Muscle of leg (tissue), 11 donors: ENCODE data around the gene AKAP5. TPM values are rescaled to one million over a fixed set of nuclear protein-coding genes. Genes with fewer than 3 reads are reported as not detected.
A peak's percentile ranks its signal among the peaks of the same experiment; 100 is the strongest.

Experiments
- DNase-seq: peaks from one replicate; pipeline ENCODE4 v3.0.0; 2013
- H3K27ac ChIP-seq: one replicate; pipeline ENCODE4 v1.5.1; 2013; ENCODE audit warnings: mild to moderate bottlenecking, low read length, control low read depth
- H3K27me3 ChIP-seq: one replicate; pipeline ENCODE4 v1.6.1; 2013; ENCODE audit warnings: low read length; ENCODE audit not compliant: control insufficient read depth, insufficient read depth
- H3K36me3 ChIP-seq: one replicate; pipeline ENCODE4 v1.6.1; 2013; ENCODE audit warnings: low read length; ENCODE audit not compliant: control insufficient read depth, insufficient read depth
- H3K4me1 ChIP-seq: one replicate; pipeline ENCODE4 v1.6.1; 2013; ENCODE audit warnings: low read length; ENCODE audit not compliant: control insufficient read depth, insufficient read depth
- H3K4me3 ChIP-seq: one replicate; pipeline ENCODE4 v1.5.1; 2013; ENCODE audit warnings: low read length, control low read depth
- H3K9me3 ChIP-seq: replicated peaks from 2 replicates; pipeline ENCODE4 v1.6.1; 2013; ENCODE audit warnings: low read depth, low read length; ENCODE audit not compliant: control insufficient read depth
- WGBS: methylation state at CpG from one replicate; pipeline ENCODE4 v1.1.5; 2013; ENCODE audit warnings: missing lambda C conversion rate; ENCODE audit not compliant: insufficient coverage; 5-methylcytosine and 5-hydroxymethylcytosine counted together
- polyA plus RNA-seq, 8 donors: library from polyadenylated mRNA; unstranded; fragments of 120-200 nt; gene quantifications; one replicate each; pipeline versions ENCODE4 v1.2.1 to v1.2.3, GENCODE V29; 2013; ENCODE audit warnings: inconsistent platforms in 1 of 8, low replicate concordance in 1 of 8; ENCODE audit not compliant: insufficient read length in 8 of 8, insufficient read depth in 1 of 8
- total RNA-seq: library from RNA; stranded (reverse); fragments of 120-200 nt; gene quantifications from one replicate; pipeline ENCODE4 v1.2.4, GENCODE V29; 2013

AKAP5 gene
- total and polyA plus RNA-seq, 9 donors: 0.22 to 0.64 (median 0.55) TPM

DNA sequence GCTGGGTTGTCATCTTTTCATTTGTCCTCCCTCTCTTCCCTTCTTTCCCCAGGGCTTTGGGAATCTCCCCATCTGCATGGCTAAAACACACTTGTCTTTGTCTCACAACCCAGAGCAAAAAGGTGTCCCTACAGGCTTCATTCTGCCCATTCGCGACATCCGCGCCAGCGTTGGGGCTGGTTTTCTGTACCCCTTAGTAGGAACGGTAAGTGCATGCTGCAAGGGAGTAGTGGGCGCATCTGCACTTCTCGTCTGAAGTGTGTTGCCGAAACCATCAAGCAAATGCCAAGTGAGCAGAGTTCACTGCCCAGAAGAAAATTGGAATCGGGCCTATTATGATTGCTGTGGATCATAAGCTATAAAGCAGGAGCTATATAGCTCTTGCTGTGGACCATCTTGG is 10.6 kb upstream of the AKAP5 start:
- no peak overlapping the region for H3K4me3 ChIP-seq
- 93% methylated on average over 9 of the region's 10 CpGs for WGBS
- no peak overlapping the region for H3K27ac ChIP-seq
- H3K4me1 ChIP-seq: no peaks in the 10 kb centered on the region
- H3K36me3 ChIP-seq: peaks cover 26% of the 10 kb centered on the region
- H3K9me3 ChIP-seq: no peaks in the 10 kb centered on the region
- no peaks in the 10 kb centered on the region for H3K27me3 ChIP-seq
- DNase-seq: no peak

DNA sequence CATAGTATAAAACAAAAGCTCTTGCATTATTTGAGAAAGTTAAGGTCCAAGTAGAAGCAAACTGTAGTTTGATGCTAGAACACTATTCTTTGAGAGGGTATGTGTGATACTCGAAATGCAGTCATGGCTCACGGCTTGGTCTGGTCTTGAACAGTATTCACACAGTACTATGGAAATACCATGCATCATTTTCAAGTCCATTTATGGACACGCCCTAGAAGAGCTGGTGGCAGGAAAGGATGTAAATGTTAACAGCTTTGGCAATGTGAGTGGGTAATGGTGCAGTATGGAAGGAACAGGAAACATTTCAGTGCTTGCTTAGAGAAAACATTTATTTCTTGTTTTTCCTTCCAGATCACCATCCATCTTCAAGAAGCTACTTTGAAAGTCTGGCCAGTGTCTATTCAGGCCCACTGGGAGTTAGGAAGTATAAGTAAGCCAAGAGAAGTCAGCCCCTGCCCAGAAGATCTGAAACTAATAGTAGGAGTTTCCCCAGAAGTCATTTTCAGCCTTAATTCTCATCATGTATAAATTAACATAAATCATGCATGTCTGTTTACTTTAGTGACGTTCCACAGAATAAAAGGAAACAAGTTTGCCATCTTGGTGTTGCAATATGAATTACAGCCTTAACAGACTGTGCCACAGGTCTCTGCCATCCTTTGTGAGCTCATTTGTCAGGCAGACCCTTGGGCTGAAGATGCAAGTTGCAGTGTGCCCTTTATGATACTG is 5.7 kb upstream of the AKAP5 start:
- Histone ChIP-seq H3K4me3 (no peak overlapping the region), H3K27ac (no peak overlapping the region), H3K27me3 (peaks cover 2% of the 10 kb centered on the region), H3K36me3 (peaks cover 8% of the 10 kb centered on the region), H3K9me3 (no peaks in the 10 kb centered on the region), H3K4me1 (peaks cover 2% of the 10 kb centered on the region)
- DNase-seq: peak; percentile 10
- WGBS: 17% methylated on average over 1 of the region's 4 CpGs

DNA sequence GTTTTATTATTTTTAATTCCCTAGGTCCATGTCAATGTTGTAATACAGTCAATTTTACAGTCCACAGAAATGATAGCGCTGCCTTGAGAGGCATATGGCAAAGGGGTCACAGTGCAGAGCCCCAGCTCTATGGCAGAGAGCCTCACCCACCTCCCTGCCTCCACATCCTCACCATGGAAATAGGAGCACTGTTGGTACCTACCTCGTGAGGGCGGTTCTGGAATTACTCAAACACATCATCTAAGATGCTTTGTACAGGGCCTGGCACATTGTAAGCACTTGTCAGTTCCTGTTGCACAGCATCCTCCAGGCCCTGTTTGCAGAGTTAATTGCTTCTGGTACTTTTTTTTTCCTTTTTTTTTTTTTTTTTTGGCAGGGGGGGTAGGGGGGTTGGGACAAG is 4.1 kb upstream of the AKAP5 start:
- peaks cover 6% of the 10 kb centered on the region for H3K36me3 ChIP-seq
- DNase-seq: no peak
- H3K27ac ChIP-seq: no peak overlapping the region
- WGBS: 95% methylated on average over 3 of the region's 3 CpGs
- H3K4me1 ChIP-seq: peaks cover 8% of the 10 kb centered on the region
- no peak overlapping the region for H3K4me3 ChIP-seq
- no peaks in the 10 kb centered on the region for H3K9me3 ChIP-seq
- peaks cover 5% of the 10 kb centered on the region for H3K27me3 ChIP-seq

DNA sequence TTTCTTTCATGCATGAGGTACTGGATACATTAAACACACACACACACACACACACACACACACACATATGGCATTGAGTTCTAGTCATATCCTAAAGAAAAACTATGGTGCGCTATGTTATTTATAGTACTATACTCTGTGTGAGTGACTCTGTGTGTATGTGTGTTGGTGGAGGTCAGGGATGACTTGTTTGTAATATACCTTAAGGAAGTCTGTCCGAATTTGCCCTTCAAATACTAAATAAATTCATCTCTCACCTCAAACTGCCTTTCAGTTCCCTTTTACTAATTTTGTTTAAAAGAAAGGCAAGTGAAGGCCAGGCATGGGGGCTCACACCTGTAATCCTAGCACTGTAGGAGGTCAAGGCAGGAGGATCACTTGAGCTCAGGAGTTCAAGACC is 2.1 kb upstream of the AKAP5 start:
- WGBS: no CpG with 5 or more reads among the region's 2 CpGs
- Histone ChIP-seq H3K4me1 (peaks cover 8% of the 10 kb centered on the region), H3K4me3 (no peak overlapping the region), H3K27ac (no peak overlapping the region), H3K27me3 (peaks cover 5% of the 10 kb centered on the region), H3K36me3 (peaks cover 2% of the 10 kb centered on the region), H3K9me3 (no peaks in the 10 kb centered on the region)
- no peak for DNase-seq

DNA sequence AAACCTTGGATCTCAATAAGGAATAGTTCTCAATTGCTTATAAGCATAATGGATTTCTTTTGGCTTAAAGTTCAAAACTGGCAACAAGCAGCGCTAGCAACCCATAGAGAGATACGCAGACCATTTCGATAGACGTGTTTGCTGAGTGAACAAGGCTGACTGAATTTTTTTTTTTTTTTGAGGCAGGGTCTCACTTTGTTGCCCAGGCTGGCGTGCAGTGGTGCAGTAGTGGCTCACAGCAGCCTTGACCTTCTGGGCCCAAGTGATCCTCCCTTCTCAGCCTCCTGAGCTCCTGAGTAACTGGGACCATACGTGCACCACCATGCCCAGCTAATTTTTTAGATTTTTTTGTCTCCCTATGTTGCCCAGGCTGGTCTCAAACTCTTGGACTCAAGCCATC is 1.4 kb upstream of the AKAP5 start:
- DNase-seq: no peak
- Histone ChIP-seq H3K27ac (no peak overlapping the region), H3K4me3 (no peak overlapping the region), H3K9me3 (no peaks in the 10 kb centered on the region), H3K36me3 (peaks cover 2% of the 10 kb centered on the region), H3K4me1 (peaks cover 8% of the 10 kb centered on the region), H3K27me3 (peaks cover 5% of the 10 kb centered on the region)
- WGBS: 96% methylated on average over 5 of the region's 6 CpGs

DNA sequence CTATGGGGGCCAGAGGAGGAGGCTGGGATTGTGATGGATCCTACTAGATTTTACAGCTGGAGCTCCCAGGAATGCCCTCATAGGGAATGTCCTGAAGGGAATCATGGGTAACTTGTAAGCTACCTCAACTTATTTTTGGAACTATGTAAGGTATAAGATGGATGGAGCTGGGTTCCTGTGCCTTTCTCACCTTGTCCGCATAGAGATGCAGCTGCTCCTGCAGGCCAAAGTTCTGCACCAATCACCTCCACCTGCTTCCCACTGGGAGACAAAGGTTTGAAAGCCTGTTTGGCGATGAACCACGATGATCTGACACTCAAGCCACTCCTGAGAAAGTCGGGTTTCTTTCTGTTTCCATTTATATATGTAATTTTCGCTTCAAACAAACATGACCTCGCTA is 648 bp upstream of the AKAP5 start:
- no peak overlapping the region for H3K27ac ChIP-seq
- DNase-seq: no peak
- H3K9me3 ChIP-seq: no peaks in the 10 kb centered on the region
- peaks cover 2% of the 10 kb centered on the region for H3K36me3 ChIP-seq
- peaks cover 8% of the 10 kb centered on the region for H3K4me1 ChIP-seq
- peak overlapping the region; percentile 62 for H3K4me3 ChIP-seq
- peaks cover 5% of the 10 kb centered on the region for H3K27me3 ChIP-seq
- no CpG with 5 or more reads among the region's 6 CpGs for WGBS

DNA sequence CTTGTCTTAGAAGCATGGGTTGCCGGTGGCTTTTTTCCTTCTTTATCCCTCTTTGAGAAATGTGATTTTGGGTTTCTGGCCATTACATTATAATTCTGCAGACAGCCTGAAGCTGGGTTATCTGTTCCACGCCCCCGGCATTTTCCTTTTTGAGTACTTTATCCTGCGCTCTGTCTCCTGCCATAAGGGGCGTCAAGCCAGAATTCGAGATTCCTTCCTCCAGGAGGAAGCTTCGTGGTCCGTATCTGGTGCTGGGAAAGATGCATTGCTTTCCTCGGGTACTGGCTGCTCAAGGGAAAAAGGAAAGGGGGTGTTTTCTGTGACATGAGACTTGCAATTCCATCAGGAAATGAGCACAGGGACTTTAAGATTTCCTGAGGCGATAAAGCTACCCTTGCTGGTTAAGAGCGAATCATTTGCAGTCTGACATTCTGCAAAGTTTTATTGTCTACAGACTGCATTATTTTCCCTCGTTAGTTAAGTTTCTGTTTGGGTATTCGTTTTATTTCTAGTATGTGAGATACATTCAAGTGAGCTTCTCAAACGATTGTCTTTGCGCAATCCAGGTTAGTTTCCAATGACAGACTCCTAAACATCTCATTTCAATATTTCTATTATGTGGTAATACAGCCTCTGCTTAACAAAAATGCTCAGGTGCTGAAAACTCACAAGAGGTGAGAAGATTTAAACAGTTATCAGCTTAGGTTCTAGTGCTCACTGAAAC is 694 bp downstream of the AKAP5 start:
- H3K36me3 ChIP-seq: no peaks in the 10 kb centered on the region
- H3K4me3 ChIP-seq: peak overlapping the region; percentile 62
- peaks cover 8% of the 10 kb centered on the region for H3K4me1 ChIP-seq
- 0% methylated on average over 6 of the region's 15 CpGs for WGBS
- peaks cover 5% of the 10 kb centered on the region for H3K27me3 ChIP-seq
- no peak overlapping the region for H3K27ac ChIP-seq
- no peaks in the 10 kb centered on the region for H3K9me3 ChIP-seq
- DNase-seq: peak; percentile 75

DNA sequence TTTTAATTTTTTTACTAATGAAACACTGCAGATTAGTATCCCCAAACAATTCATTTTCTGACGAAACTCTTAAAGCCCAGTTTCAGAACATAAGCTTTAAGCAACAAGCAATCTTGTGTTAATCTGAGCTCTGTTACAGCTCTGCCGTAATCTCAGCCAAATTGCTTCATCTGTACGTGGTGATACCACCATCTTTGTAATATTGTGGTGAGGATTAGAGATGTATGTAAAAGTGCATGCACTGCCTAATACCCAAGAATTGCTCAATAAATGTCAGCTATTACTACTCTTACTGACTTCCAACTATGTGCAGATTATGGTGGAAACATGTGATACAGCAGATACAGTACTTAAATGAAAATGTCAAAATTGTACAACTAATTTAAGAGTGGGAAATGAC is 1.8 kb downstream of the AKAP5 start:
- Histone ChIP-seq H3K36me3 (no peaks in the 10 kb centered on the region), H3K9me3 (no peaks in the 10 kb centered on the region), H3K27me3 (peaks cover 5% of the 10 kb centered on the region), H3K27ac (no peak overlapping the region), H3K4me1 (peaks cover 8% of the 10 kb centered on the region), H3K4me3 (no peak overlapping the region)
- no CpG with 5 or more reads among the region's 3 CpGs for WGBS
- no peak for DNase-seq

DNA sequence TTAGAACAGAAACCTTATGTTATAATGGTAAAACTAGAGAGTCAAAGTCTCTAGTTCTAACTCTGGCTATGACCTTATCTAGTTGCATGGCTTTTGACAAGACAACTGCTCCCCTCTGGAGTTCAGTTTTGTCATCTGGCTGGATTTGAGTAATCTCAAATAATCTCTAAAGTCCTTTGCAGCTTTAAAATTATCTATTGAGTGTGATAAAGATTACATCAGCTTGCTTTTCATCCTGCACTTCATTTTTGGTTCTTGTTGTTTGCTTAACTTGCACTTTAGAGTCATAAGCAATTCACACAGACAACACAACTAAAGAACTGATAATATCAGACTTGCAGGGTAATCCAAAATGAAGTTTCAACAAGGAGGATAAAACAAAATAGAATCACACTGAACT is 2.3 kb downstream of the AKAP5 start:
- Histone ChIP-seq H3K4me3 (no peak overlapping the region), H3K36me3 (no peaks in the 10 kb centered on the region), H3K27ac (no peak overlapping the region), H3K27me3 (peaks cover 5% of the 10 kb centered on the region), H3K4me1 (peaks cover 8% of the 10 kb centered on the region), H3K9me3 (no peaks in the 10 kb centered on the region)
- no peak for DNase-seq

DNA sequence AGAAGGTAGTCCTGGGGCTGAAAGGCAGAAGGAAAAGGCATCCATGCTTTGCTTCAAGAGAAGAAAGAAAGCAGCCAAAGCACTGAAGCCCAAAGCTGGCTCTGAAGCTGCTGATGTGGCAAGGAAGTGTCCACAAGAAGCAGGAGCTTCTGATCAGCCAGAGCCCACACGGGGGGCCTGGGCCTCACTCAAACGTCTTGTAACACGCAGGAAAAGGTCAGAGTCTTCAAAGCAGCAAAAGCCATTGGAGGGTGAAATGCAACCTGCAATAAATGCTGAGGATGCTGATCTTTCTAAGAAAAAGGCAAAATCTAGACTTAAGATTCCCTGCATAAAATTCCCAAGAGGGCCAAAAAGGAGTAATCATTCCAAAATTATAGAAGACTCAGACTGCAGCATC is 3.2 kb downstream of the AKAP5 start:
- 17% methylated on average over 1 of the region's 3 CpGs for WGBS
- Histone ChIP-seq H3K9me3 (no peaks in the 10 kb centered on the region), H3K36me3 (no peaks in the 10 kb centered on the region), H3K4me1 (peaks cover 8% of the 10 kb centered on the region), H3K27ac (no peak overlapping the region), H3K27me3 (peaks cover 5% of the 10 kb centered on the region), H3K4me3 (no peak overlapping the region)
- no peak for DNase-seq
